ENCODE data around the gene NUAK1. TPM values are rescaled to one million over a fixed set of nuclear protein-coding genes. Genes with fewer than 3 reads are reported as not detected.

Gene NUAK1
- total RNA-seq, 1 donor from 2014 or later: 23.4 TPM

DNA sequence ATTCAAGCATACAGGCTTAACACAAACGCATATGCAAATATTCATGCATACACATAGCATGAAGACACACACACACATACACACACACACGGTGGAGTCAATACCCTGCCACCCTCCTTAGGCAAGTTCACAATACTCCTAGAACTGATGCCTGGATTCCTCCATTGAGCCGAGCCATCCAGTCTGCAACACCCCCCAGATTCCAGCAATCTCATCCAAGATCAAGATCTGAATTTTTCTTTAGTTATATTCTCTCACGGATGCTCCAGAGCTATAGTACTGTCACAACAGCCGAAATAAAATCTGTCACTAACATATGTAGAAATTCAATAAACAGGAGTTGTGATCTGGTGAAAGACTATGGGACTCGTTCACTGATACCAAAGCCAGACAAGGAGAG, 110.8 kb downstream of the NUAK1 start:
- Mint-ChIP-seq H3K4me3 (no peak overlapping the region), H3K27ac (no peak overlapping the region), H3K4me1 (peaks cover 23% of the 10 kb centered on the region), H3K27me3 (ENCODE audit: low read depth) (no peaks in the 10 kb centered on the region), H3K36me3 (no peaks in the 10 kb centered on the region), H3K9me3 (no peaks in the 10 kb centered on the region)
- no peak for DNase-seq (ENCODE audit: low spot score in 2 of 2, unreplicated experiment in 2 of 2)
- TF ChIP-seq, protein P1, sequence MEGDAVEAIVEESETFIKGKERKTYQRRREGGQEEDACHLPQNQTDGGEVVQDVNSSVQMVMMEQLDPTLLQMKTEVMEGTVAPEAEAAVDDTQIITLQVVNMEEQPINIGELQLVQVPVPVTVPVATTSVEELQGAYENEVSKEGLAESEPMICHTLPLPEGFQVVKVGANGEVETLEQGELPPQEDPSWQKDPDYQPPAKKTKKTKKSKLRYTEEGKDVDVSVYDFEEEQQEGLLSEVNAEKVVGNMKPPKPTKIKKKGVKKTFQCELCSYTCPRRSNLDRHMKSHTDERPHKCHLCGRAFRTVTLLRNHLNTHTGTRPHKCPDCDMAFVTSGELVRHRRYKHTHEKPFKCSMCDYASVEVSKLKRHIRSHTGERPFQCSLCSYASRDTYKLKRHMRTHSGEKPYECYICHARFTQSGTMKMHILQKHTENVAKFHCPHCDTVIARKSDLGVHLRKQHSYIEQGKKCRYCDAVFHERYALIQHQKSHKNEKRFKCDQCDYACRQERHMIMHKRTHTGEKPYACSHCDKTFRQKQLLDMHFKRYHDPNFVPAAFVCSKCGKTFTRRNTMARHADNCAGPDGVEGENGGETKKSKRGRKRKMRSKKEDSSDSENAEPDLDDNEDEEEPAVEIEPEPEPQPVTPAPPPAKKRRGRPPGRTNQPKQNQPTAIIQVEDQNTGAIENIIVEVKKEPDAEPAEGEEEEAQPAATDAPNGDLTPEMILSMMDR (IDR thresholded peaks at IDR 0.05; ENCODE audit: unreplicated experiment): no peak

DNA sequence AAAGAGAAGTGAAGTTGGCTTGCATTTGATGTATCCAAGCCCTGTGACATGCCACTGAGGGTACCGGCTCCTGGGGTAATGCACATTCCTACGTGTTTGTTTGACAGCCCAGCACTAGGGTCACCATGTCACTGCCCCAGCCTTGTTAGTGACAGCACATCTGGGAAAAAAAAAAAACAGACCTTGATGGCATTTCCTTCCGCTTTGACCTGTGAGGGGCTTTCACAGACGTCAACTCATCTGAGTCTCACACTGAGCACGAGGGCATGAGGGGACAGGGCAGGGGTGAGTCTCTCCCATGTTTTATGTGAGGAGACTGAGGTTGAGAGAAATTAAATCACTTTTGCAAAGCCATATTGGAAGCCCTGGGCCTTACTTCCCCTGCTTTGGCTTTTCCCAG, 111.5 kb downstream of the NUAK1 start:
- Mint-ChIP-seq H3K9me3 (no peaks in the 10 kb centered on the region), H3K36me3 (no peaks in the 10 kb centered on the region), H3K27me3 (ENCODE audit: low read depth) (no peaks in the 10 kb centered on the region), H3K4me1 (peaks cover 25% of the 10 kb centered on the region), H3K27ac (no peak overlapping the region), H3K4me3 (no peak overlapping the region)
- TF ChIP-seq, protein P1 (IDR thresholded peaks at IDR 0.05; ENCODE audit: unreplicated experiment): no peak
- no peak for DNase-seq (ENCODE audit: low spot score in 2 of 2, unreplicated experiment in 2 of 2)

DNA sequence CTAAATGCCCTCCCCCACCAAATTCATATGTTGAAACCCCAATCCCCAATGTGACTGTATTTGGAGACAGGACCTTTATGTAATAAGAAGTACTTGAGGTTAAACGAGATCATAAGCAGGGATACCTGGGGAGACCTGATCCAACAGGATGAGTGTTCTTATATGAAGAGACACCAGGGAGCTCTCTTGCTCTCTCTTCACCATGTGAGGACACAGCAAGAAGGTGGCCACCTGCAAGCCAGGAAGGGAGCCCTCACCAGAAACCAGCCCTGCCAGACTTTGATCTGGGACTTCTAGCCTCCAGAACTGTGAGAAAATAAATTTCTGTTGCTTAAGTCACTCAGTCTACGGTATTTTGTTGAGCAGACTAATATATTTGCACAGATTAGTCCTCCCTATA, 113.6 kb downstream of the NUAK1 start:
- no peaks in the 10 kb centered on the region for H3K36me3 Mint-ChIP-seq
- H3K27ac Mint-ChIP-seq: no peak overlapping the region
- TF ChIP-seq, protein P1 (IDR thresholded peaks at IDR 0.05; ENCODE audit: unreplicated experiment): no peak
- H3K4me3 Mint-ChIP-seq: no peak overlapping the region
- H3K27me3 Mint-ChIP-seq (ENCODE audit: low read depth): no peaks in the 10 kb centered on the region
- H3K9me3 Mint-ChIP-seq: peaks cover 3% of the 10 kb centered on the region
- no peak for DNase-seq (ENCODE audit: low spot score in 2 of 2, unreplicated experiment in 2 of 2)
- peaks cover 22% of the 10 kb centered on the region for H3K4me1 Mint-ChIP-seq

DNA sequence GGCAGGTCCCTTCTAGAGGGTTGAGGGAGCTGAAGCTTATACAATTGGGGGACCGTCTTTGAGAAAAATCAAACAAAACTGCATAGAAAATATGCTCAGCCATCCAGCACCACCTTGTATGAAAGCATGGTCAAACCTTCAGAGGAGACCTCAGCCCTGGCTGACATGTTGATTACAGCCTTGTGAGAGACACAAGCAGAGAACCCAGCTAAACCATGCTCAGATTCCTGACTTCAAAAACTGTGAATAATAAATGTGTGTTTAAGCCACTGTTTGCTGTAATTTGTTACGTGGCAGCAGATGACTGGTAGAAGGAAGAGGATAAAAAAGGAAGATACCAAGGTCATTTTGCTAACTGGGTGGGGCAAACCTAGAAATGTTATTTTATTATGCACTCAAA, 115.7 kb downstream of the NUAK1 start:
- Mint-ChIP-seq H3K27ac (no peak overlapping the region), H3K9me3 (peaks cover 15% of the 10 kb centered on the region), H3K4me1 (peaks cover 16% of the 10 kb centered on the region), H3K27me3 (ENCODE audit: low read depth) (no peaks in the 10 kb centered on the region), H3K4me3 (no peak overlapping the region), H3K36me3 (peaks cover 6% of the 10 kb centered on the region)
- TF ChIP-seq, protein P1 (IDR thresholded peaks at IDR 0.05; ENCODE audit: unreplicated experiment): no peak
- no peak for DNase-seq (ENCODE audit: low spot score in 2 of 2, unreplicated experiment in 2 of 2)

DNA sequence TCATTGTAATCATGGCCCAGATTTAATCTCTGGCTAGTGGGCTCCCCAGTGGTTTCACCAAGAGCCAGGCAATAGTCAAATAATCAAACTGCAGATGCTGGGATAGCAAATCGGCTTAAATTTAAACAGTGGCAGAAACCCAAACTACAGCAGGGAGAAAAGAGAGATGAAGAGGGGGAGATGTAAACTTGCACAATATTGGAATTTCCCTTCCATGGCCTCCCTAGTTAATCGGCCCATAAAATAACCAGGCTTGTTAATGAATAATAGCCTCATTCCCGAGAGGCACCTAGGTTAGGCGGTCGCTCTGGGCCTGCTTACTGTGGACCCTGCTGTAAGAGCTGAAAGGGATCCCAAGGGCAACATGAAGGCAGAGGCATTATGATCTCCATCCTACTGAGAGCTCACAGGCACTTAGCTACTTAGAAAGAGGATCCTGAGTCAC, 116.2 kb downstream of the NUAK1 start:
- H3K4me3 Mint-ChIP-seq: no peak overlapping the region
- DNase-seq (ENCODE audit: low spot score in 2 of 2, unreplicated experiment in 2 of 2): no peak
- H3K27ac Mint-ChIP-seq: no peak overlapping the region
- TF ChIP-seq, protein P1 (IDR thresholded peaks at IDR 0.05; ENCODE audit: unreplicated experiment): no peak
- H3K4me1 Mint-ChIP-seq: peaks cover 16% of the 10 kb centered on the region
- peaks cover 6% of the 10 kb centered on the region for H3K36me3 Mint-ChIP-seq
- no peaks in the 10 kb centered on the region for H3K27me3 Mint-ChIP-seq (ENCODE audit: low read depth)
- H3K9me3 Mint-ChIP-seq: peaks cover 15% of the 10 kb centered on the region

DNA sequence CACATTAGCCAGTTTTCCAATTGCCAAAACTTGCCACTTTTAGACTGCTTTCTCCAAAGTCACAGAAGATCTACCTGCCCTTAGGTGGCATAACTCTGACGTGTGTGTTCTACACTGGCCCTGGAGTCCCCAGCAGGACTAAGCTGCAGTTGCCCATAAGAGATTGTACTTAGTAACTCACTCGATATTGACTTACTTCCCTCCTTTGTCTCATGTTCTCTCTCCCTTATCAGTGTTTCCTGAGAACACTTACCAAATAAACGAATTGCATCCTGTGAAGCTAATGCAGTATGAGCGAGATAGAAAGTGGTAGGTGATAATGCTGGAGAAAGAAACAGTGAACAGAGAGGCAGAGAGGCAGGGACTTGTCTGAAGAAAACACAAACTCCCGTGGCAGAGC, 117.2 kb downstream of the NUAK1 start:
- H3K4me1 Mint-ChIP-seq: peaks cover 16% of the 10 kb centered on the region
- H3K4me3 Mint-ChIP-seq: no peak overlapping the region
- H3K9me3 Mint-ChIP-seq: peaks cover 16% of the 10 kb centered on the region
- DNase-seq (ENCODE audit: low spot score in 2 of 2, unreplicated experiment in 2 of 2): no peak
- peak overlapping the region; percentile 60 for H3K27ac Mint-ChIP-seq
- H3K27me3 Mint-ChIP-seq (ENCODE audit: low read depth): no peaks in the 10 kb centered on the region
- TF ChIP-seq, protein P1 (IDR thresholded peaks at IDR 0.05; ENCODE audit: unreplicated experiment): no peak
- peaks cover 6% of the 10 kb centered on the region for H3K36me3 Mint-ChIP-seq
